Neutrophil (primary cell): ENCODE measurements around the gene CIP2A.

ENCODE experiments used
- H3K27ac ChIP-seq: fragments of 200-600 bp; sonication (generic); 2 replicates; pipeline ENCODE4 v1.5.1; 2016; ENCODE audit warnings: mild to moderate bottlenecking, moderate library complexity
- H3K27me3 ChIP-seq: fragments of 200-600 bp; sonication (generic); 2 replicates; pipeline ENCODE4 v1.6.0; 2016; ENCODE audit warnings: mild to moderate bottlenecking
- H3K36me3 ChIP-seq: fragments of 200-600 bp; sonication (generic); 2 replicates; pipeline ENCODE4 v1.5.1; 2017
- H3K4me1 ChIP-seq, 2 experiments: fragments of 200-600 bp in 1 of 2; sonication (generic) in 1 of 2; 1 replicate in 1 of 2; 2 replicates in 1 of 2; pipeline versions ENCODE4 v1.5.1 to v1.6.1; 2013 to 2016; ENCODE audit warnings: low read depth in 1 of 2, low read length in 1 of 2, mild to moderate bottlenecking in 1 of 2, moderate library complexity in 1 of 2; ENCODE audit not compliant: control insufficient read depth in 1 of 2, insufficient read depth in 1 of 2
- H3K4me3 ChIP-seq, 2 experiments: fragments of 200-600 bp in 1 of 2; sonication (generic) in 1 of 2; 1 replicate in 1 of 2; 2 replicates in 1 of 2; pipeline ENCODE4 v1.5.1; 2013 to 2016; ENCODE audit warnings: low read depth in 1 of 2, low read length in 1 of 2, mild to moderate bottlenecking in 1 of 2, moderate library complexity in 1 of 2
- H3K9me3 ChIP-seq: fragments of 200-600 bp; sonication (generic); 2 replicates; pipeline ENCODE4 v1.5.1; 2016
- CTCF ChIP-seq: fragments of 200-600 bp; sonication (generic); IDR thresholded peaks from 2 replicates; pipeline ENCODE4 v1.5.1; 2016; ENCODE audit warnings: antibody characterized with exemption

Gene CIP2A

DNA sequence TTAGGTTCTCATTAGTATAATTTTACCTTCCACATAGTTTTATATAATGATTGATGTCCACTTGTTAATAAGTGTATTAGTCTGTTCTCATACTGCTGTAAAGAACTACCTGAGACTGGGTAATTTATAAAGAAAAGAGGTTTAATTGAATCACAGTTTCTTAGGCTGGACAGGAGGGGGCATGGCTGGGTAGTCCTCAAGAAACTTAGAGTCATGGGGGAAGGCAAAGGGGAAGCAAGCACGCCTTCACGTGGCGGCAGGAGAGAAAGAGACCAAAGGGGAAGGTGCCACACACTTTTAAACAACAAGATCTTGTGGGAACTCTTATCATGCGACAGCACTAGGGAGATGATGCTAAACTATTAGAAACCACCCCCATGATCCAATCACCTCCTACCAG is 19.5 kb upstream of the CIP2A start:
- Histone ChIP-seq H3K9me3 (no peaks in the 10 kb centered on the region), H3K4me3 (no peak overlapping the region), H3K4me1 (peaks cover 0 to 4% of the 10 kb centered on the region in 2 experiments), H3K27me3 (no peaks in the 10 kb centered on the region), H3K36me3 (no peaks in the 10 kb centered on the region), H3K27ac (no peak overlapping the region)
- no peak for TF ChIP-seq CTCF

DNA sequence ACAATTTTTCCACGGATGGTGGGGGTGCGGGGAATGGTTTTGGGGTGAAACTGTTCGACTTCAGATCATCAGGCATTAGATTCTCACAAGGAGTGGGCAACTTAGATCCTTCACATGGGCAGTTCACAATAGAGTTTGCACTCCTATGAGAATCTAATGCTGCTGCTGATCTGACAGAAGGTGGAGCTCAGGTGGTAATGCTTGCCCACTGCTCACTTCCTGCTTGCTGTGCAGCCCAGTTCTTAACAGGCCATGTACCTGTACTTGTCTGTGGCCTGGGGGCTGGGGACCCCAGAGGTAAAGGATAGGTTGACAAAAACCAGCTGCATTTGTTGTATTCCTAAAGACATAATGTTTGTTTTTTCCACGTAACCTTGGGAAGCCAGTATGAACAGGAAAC is 16.3 kb upstream of the CIP2A start:
- no peaks in the 10 kb centered on the region for H3K27me3 ChIP-seq
- no peaks in the 10 kb centered on the region for H3K9me3 ChIP-seq
- TF ChIP-seq CTCF, result no peak
- H3K4me1 ChIP-seq, result peaks cover 0 to 7% of the 10 kb centered on the region in 2 experiments
- H3K4me3 ChIP-seq, result no peak overlapping the region
- H3K36me3 ChIP-seq, result no peaks in the 10 kb centered on the region
- H3K27ac ChIP-seq, result no peak overlapping the region

GRCh38 chr3:108605028-108605427 is 15.8 kb upstream of the CIP2A start:
- Histone ChIP-seq H3K27ac (no peak overlapping the region), H3K36me3 (no peaks in the 10 kb centered on the region), H3K4me1 (peaks cover 0 to 7% of the 10 kb centered on the region in 2 experiments), H3K27me3 (no peaks in the 10 kb centered on the region), H3K4me3 (no peak overlapping the region), H3K9me3 (no peaks in the 10 kb centered on the region)
- TF ChIP-seq CTCF, result no peak

- Histone ChIP-seq H3K9me3 (no peaks in the 10 kb centered on the region), H3K27ac (no peak overlapping the region), H3K36me3 (no peaks in the 10 kb centered on the region), H3K27me3 (no peaks in the 10 kb centered on the region), H3K4me1 (peaks cover 0 to 7% of the 10 kb centered on the region in 2 experiments), H3K4me3 (no peak overlapping the region)
- no peak for TF ChIP-seq CTCF
These were observed 14.5 kb upstream of the CIP2A start for GRCh38 chr3:108603691-108604090.

DNA sequence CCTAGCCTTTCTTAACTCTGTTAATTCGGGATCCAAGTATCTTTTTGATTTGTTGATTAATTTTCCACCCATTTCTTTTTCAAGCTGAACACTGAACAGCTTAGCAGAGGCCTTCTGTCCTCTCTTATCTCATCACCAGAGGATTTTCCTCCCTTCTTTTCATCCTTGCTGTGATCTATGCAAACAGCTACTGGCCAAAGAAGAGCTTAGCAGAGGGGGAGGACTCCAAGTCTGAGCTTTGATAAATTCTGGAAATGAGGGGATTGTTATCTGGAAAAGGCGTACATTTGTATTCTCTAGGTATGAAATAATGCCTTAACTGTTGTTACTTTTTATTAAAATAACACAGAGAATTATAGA is 13.7 kb upstream of the CIP2A start:
- Histone ChIP-seq H3K9me3 (no peaks in the 10 kb centered on the region), H3K27ac (no peak overlapping the region), H3K4me1 (peaks cover 0 to 7% of the 10 kb centered on the region in 2 experiments), H3K4me3 (no peak overlapping the region), H3K27me3 (no peaks in the 10 kb centered on the region), H3K36me3 (no peaks in the 10 kb centered on the region)
- TF ChIP-seq CTCF, result no peak
